ENCODE results near the gene PIP4K2B. TPM values are rescaled to one million over a fixed set of nuclear protein-coding genes. Genes with fewer than 3 reads are reported as not detected.

PIP4K2B gene
- total and polyA plus RNA-seq, 9 of the 15 experiments (the other 6 are each of a cell fraction or from before 2014, with no cell fraction given): 3.7 to 29.9 (median 23.0) TPM

DNA sequence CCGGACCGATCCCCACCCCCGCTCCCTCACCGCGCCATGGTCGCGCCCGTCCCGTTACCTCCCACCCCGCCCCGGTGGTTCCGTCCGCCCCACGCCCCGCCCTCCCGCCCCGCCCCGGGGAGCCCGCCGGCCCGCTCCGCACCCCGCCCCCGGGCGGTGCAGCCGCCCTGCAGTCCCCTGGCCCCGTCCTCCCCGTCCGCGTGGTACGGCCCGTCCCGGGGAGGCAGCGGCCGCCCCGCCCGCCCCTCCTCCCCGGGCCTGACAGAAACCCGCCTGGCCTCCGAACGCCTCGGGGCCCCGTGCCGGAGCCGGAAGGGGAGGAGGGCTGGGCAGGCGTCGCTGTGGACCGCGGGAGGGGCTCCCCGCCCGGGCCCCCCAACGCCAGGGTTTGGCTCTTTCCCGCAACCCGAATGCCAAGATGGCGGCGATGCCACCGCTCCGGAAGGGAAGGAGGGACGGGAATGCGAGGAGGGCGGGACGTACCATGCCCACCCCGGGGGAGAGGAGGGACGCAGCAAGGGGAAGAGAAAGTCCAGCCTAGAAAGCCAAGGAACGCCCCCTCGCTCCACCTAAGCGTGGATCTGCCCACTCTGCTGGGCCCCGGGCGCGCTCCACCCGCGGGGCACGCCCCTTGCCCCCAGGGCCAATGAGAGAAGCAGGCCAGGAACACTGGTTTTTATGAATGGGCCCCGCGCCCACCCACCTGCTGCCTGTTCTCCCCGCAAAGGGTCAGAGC lies at the start of gene PIP4K2B (continued):
- TF ChIP-seq, protein P1, sequence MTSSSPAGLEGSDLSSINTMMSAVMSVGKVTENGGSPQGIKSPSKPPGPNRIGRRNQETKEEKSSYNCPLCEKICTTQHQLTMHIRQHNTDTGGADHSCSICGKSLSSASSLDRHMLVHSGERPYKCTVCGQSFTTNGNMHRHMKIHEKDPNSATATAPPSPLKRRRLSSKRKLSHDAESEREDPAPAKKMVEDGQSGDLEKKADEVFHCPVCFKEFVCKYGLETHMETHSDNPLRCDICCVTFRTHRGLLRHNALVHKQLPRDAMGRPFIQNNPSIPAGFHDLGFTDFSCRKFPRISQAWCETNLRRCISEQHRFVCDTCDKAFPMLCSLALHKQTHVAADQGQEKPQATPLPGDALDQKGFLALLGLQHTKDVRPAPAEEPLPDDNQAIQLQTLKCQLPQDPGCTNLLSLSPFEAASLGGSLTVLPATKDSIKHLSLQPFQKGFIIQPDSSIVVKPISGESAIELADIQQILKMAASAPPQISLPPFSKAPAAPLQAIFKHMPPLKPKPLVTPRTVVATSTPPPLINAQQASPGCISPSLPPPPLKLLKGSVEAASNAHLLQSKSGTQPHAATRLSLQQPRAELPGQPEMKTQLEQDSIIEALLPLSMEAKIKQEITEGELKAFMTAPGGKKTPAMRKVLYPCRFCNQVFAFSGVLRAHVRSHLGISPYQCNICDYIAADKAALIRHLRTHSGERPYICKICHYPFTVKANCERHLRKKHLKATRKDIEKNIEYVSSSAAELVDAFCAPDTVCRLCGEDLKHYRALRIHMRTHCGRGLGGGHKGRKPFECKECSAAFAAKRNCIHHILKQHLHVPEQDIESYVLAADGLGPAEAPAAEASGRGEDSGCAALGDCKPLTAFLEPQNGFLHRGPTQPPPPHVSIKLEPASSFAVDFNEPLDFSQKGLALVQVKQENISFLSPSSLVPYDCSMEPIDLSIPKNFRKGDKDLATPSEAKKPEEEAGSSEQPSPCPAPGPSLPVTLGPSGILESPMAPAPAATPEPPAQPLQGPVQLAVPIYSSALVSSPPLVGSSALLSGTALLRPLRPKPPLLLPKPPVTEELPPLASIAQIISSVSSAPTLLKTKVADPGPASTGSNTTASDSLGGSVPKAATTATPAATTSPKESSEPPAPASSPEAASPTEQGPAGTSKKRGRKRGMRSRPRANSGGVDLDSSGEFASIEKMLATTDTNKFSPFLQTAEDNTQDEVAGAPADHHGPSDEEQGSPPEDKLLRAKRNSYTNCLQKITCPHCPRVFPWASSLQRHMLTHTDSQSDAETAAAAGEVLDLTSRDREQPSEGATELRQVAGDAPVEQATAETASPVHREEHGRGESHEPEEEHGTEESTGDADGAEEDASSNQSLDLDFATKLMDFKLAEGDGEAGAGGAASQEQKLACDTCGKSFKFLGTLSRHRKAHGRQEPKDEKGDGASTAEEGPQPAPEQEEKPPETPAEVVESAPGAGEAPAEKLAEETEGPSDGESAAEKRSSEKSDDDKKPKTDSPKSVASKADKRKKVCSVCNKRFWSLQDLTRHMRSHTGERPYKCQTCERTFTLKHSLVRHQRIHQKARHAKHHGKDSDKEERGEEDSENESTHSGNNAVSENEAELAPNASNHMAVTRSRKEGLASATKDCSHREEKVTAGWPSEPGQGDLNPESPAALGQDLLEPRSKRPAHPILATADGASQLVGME (CRISPR knock-in tag; IDR thresholded peaks at IDR 0.05): peak; percentile 53; the same call in 1 of the 2 replicates
- TF ChIP-seq FOS (IDR thresholded peaks at IDR 0.05; ENCODE audit: extremely low read depth, insufficient read length) (no peak), BHLHE40 (IDR thresholded peaks at IDR 0.05; ENCODE audit: low read length) (peak; percentile 95), ZNF507 (tag; conservative IDR thresholded peaks at IDR 0.05) (no peak), POLR3G (IDR thresholded peaks at IDR 0.05; ENCODE audit: extremely low read depth, insufficient read length, insufficient replicate concordance) (no peak), JUND (IDR thresholded peaks at IDR 0.05; ENCODE audit: borderline replicate concordance, low read depth, low read length) (peak; percentile 98), JUND (tag; IDR thresholded peaks at IDR 0.05; ENCODE audit: borderline replicate concordance, low read depth, low read length) (no peak; the same call in 2 of the 3 replicates), FOXA1 (IDR thresholded peaks at IDR 0.05; ENCODE audit: borderline replicate concordance) (no peak), KAT8 (IDR thresholded peaks at IDR 0.05; ENCODE audit: low read depth) (no peak), ZNF830 (CRISPR knock-in tag; IDR thresholded peaks at IDR 0.05) (no peak), ZNF124 (CRISPR knock-in tag; IDR thresholded peaks at IDR 0.05) (no peak), MCM2 (IDR thresholded peaks at IDR 0.05; ENCODE audit: low read depth) (no peak), PHTF2 (CRISPR knock-in tag; IDR thresholded peaks at IDR 0.05) (no peak), NFE2 (IDR thresholded peaks at IDR 0.05; ENCODE audit: low read depth) (no peak), ZNF174 (CRISPR knock-in tag; IDR thresholded peaks at IDR 0.05) (no peak), GABPB2 (CRISPR knock-in tag; conservative IDR thresholded peaks at IDR 0.05) (0 out of 2 replicates have a peak, but pooled peaks have one; percentile 35), SMAD1 (IDR thresholded peaks at IDR 0.05; ENCODE audit: low read depth, low read length, partially characterized antibody) (no peak)
- TF ChIP-seq, protein P2, sequence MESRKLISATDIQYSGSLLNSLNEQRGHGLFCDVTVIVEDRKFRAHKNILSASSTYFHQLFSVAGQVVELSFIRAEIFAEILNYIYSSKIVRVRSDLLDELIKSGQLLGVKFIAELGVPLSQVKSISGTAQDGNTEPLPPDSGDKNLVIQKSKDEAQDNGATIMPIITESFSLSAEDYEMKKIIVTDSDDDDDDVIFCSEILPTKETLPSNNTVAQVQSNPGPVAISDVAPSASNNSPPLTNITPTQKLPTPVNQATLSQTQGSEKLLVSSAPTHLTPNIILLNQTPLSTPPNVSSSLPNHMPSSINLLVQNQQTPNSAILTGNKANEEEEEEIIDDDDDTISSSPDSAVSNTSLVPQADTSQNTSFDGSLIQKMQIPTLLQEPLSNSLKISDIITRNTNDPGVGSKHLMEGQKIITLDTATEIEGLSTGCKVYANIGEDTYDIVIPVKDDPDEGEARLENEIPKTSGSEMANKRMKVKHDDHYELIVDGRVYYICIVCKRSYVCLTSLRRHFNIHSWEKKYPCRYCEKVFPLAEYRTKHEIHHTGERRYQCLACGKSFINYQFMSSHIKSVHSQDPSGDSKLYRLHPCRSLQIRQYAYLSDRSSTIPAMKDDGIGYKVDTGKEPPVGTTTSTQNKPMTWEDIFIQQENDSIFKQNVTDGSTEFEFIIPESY (CRISPR knock-in tag; IDR thresholded peaks at IDR 0.05): no peak
- TF ChIP-seq, protein P3, sequence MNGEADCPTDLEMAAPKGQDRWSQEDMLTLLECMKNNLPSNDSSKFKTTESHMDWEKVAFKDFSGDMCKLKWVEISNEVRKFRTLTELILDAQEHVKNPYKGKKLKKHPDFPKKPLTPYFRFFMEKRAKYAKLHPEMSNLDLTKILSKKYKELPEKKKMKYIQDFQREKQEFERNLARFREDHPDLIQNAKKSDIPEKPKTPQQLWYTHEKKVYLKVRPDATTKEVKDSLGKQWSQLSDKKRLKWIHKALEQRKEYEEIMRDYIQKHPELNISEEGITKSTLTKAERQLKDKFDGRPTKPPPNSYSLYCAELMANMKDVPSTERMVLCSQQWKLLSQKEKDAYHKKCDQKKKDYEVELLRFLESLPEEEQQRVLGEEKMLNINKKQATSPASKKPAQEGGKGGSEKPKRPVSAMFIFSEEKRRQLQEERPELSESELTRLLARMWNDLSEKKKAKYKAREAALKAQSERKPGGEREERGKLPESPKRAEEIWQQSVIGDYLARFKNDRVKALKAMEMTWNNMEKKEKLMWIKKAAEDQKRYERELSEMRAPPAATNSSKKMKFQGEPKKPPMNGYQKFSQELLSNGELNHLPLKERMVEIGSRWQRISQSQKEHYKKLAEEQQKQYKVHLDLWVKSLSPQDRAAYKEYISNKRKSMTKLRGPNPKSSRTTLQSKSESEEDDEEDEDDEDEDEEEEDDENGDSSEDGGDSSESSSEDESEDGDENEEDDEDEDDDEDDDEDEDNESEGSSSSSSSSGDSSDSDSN (IDR thresholded peaks at IDR 0.05; ENCODE audit: borderline replicate concordance in 1 of 2, low read depth in 2 of 2, low read length in 2 of 2): no peak
